RWPE2 (cell line): ENCODE data around the gene TMBIM6.

Experiments used
- ATAC-seq: fragments of 200-7000 bp; cut with Tn5 transposase; 3 replicates; pipeline ENCODE4 v1.9.1; 2021; ENCODE audit warnings: low read depth
- DNase-seq: peaks from one replicate; pipeline ENCODE4 v3.0.0-alpha.2; 2020; ENCODE audit warnings: low spot score
- H3K27ac ChIP-seq: fragments of 450-650 bp; 2 replicates; pipeline ENCODE4 v1.5.1; 2017; ENCODE audit warnings: mild to moderate bottlenecking; ENCODE audit not compliant: poor library complexity, severe bottlenecking
- H3K27me3 ChIP-seq: fragments of 250-450 bp; sonication (Bioruptor Pico); 2 replicates; pipeline ENCODE4 v1.5.1; 2021; ENCODE audit warnings: mild to moderate bottlenecking, moderate library complexity; ENCODE audit not compliant: insufficient read depth, poor library complexity, severe bottlenecking
- H3K36me3 ChIP-seq: fragments of 250-450 bp; sonication (Bioruptor Pico); 2 replicates; pipeline ENCODE4 v1.5.1; 2020; ENCODE audit warnings: low read depth, mild to moderate bottlenecking, moderate library complexity
- H3K4me1 ChIP-seq: fragments of 250-450 bp; sonication (Bioruptor Pico); 2 replicates; pipeline ENCODE4 v1.5.1; 2021; ENCODE audit warnings: mild to moderate bottlenecking, moderate library complexity; ENCODE audit not compliant: insufficient read depth, poor library complexity, severe bottlenecking
- H3K4me3 ChIP-seq: fragments of 250-450 bp; sonication (Bioruptor Pico); 2 replicates; pipeline ENCODE4 v1.5.1; 2021; ENCODE audit warnings: mild to moderate bottlenecking, moderate library complexity; ENCODE audit not compliant: severe bottlenecking
- H3K9me3 ChIP-seq: fragments of 250-450 bp; sonication (Bioruptor Pico); 2 replicates; pipeline ENCODE4 v1.5.1; 2021; ENCODE audit warnings: mild to moderate bottlenecking, moderate library complexity; ENCODE audit not compliant: severe bottlenecking
- TF ChIP-seq, protein P1 (sequence below): fragments of 450-650 bp; IDR thresholded peaks from one replicate; pipeline ENCODE4 v1.5.1; 2017; ENCODE audit warnings: mild to moderate bottlenecking, moderate library complexity; ENCODE audit not compliant: poor library complexity, severe bottlenecking

The TMBIM6 gene

DNA sequence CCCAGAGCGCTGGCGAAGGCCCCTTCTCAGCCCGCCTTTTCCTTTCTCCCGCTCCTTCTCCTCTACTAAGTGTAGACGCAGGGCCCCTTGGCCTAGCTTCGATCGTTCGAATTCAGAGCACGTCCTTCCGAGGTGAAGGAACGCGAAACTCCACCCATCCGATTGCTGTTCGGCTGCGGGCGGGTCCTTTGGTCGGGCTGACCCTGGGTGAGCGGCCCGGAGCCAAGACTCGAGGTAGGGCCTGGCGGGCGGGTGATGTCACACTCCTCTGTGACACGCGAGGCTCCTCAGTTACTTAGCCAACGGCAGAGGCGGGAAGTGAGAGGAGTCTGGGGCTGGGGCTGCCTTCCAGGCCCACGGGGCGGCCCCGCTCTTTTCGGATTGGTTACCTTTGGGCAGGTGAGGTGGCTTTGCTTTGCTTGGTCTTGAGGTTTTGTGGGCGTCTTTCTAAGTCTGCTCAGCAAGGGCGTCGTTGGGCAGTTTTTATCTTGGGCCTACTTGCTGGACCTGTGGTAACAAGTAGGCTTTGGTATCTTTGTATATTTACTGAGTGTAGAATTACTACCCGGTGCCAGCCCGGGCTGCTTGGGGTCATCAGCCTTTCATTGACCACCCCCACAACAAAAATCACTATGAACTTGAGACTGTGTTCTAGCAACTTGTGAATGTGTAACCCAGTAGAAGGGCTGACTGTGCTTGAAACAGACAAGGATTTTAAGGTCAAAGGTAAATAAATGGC, 694 bp downstream of the TMBIM6 start:
- Histone ChIP-seq H3K27ac (peak overlapping the region; percentile 89), H3K4me3 (peak overlapping the region; percentile 55)
- DNase-seq, result peak; percentile 90

DNA sequence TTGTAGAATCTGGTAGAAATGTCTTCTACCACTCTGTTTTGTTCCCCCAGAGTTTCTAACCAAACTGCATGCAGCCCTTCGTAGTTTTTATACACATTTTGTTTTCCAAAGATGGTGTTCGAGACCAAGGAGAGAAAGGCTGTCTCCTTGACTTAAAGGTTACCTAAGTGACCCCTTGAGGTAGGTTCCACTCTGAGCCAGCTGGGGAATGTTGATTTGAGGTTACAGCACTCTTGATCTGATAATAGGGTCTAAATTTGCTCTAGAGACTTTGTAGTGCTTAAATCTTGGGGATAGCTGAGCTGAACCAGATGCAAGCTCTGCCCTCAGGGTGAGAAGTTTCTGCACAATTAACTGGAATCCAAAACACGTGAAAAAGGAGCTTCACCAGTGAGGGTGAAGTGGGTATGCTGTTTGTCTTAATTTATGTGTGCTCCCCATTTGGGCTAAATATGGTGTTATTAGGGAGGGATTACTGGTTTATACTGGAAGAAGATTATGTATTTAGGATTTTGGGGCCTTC, 3.1 kb downstream of the TMBIM6 start:
- no peaks in the 10 kb centered on the region for H3K9me3 ChIP-seq
- H3K4me1 ChIP-seq, result peaks cover 20% of the 10 kb centered on the region
- ATAC-seq (no peak), DNase-seq (no peak)
- peaks cover 61% of the 10 kb centered on the region for H3K36me3 ChIP-seq
- H3K27me3 ChIP-seq, result no peaks in the 10 kb centered on the region
- TF ChIP-seq, protein P1, sequence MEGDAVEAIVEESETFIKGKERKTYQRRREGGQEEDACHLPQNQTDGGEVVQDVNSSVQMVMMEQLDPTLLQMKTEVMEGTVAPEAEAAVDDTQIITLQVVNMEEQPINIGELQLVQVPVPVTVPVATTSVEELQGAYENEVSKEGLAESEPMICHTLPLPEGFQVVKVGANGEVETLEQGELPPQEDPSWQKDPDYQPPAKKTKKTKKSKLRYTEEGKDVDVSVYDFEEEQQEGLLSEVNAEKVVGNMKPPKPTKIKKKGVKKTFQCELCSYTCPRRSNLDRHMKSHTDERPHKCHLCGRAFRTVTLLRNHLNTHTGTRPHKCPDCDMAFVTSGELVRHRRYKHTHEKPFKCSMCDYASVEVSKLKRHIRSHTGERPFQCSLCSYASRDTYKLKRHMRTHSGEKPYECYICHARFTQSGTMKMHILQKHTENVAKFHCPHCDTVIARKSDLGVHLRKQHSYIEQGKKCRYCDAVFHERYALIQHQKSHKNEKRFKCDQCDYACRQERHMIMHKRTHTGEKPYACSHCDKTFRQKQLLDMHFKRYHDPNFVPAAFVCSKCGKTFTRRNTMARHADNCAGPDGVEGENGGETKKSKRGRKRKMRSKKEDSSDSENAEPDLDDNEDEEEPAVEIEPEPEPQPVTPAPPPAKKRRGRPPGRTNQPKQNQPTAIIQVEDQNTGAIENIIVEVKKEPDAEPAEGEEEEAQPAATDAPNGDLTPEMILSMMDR, result no peak
- no peak overlapping the region for H3K27ac ChIP-seq
- H3K4me3 ChIP-seq, result no peak overlapping the region

More for the DNA sequence above, 694 bp downstream of the TMBIM6 start:
- TF ChIP-seq, protein P1, result no peak
- Histone ChIP-seq H3K36me3 (peaks cover 40% of the 10 kb centered on the region), H3K27me3 (no peaks in the 10 kb centered on the region), H3K4me1 (peaks cover 8% of the 10 kb centered on the region), H3K9me3 (no peaks in the 10 kb centered on the region)
- ATAC-seq, result peak; percentile 66

DNA sequence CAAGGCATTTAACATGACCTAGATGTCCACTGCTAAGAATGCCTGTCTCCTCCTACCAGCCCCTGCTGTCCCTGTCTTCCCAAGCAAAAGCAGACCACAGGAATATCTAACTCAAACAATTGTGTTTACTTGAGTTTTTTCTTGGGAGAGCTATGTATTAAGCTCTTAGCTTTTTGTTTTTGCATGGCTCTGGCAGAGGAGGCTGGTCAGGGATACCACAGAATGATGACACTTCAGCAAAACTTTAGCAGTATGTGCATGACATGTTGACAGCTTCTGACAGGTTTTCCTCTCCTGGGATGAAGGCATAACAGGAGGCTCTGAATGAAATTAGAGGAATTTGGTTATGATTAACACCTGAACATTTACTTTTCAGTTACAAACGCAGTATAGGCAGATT, 6.9 kb downstream of the TMBIM6 start:
- DNase-seq (no peak), ATAC-seq (no peak)
- TF ChIP-seq, protein P1, result no peak
- Histone ChIP-seq H3K27me3 (no peaks in the 10 kb centered on the region), H3K27ac (no peak overlapping the region), H3K36me3 (peaks cover 82% of the 10 kb centered on the region), H3K4me1 (peaks cover 39% of the 10 kb centered on the region), H3K9me3 (no peaks in the 10 kb centered on the region), H3K4me3 (no peak overlapping the region)

DNA sequence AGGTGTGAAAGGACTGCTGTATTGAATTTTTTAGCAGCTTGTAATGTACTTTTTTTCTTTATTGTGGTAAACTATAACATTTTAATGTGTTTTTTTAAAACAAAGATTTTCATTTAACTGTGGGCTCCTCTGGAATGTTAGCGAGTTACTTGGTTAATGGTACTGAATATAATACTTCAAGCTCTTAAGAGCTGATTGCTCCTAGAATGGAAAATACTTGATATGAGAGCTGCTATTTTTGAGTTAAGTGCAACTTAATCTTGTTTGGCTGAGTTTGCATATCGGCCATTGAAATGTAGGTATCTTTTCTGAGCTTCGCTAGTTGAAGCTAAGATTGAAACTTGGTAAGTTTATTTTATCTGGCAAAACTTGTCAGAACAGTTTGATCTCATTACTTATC, 7.4 kb downstream of the TMBIM6 start:
- H3K27ac ChIP-seq, result no peak overlapping the region
- H3K36me3 ChIP-seq, result peaks cover 82% of the 10 kb centered on the region
- DNase-seq (no peak), ATAC-seq (no peak)
- H3K9me3 ChIP-seq, result no peaks in the 10 kb centered on the region
- TF ChIP-seq, protein P1, result no peak
- H3K27me3 ChIP-seq, result no peaks in the 10 kb centered on the region
- no peak overlapping the region for H3K4me3 ChIP-seq
- H3K4me1 ChIP-seq, result peaks cover 34% of the 10 kb centered on the region
